Measurements from ENCODE around the gene C1GALT1.

Gene C1GALT1

DNA sequence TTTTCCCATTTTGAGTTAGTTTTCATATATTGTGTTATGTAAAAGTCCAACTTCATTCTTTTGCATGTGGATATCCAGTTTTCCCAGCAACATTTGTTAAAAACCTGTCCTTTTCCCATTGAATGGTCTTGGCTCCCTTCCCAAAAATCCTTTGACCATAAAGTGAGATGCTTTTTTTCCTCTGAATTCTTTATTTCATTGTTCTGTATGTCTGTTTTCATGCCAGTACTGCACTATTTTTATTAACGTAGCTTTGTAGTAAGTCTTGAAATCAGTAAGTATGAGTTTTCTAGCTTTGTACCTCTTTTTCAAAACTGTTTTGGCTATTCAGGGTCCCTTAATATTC is 20.0 kb downstream of the C1GALT1 start:
- no peak overlapping the region for H3K4me3 ChIP-seq (ENCODE audit: low read depth, low read length)
- no peak for DNase-seq (ENCODE audit: low read depth)
- TF ChIP-seq, protein P1, sequence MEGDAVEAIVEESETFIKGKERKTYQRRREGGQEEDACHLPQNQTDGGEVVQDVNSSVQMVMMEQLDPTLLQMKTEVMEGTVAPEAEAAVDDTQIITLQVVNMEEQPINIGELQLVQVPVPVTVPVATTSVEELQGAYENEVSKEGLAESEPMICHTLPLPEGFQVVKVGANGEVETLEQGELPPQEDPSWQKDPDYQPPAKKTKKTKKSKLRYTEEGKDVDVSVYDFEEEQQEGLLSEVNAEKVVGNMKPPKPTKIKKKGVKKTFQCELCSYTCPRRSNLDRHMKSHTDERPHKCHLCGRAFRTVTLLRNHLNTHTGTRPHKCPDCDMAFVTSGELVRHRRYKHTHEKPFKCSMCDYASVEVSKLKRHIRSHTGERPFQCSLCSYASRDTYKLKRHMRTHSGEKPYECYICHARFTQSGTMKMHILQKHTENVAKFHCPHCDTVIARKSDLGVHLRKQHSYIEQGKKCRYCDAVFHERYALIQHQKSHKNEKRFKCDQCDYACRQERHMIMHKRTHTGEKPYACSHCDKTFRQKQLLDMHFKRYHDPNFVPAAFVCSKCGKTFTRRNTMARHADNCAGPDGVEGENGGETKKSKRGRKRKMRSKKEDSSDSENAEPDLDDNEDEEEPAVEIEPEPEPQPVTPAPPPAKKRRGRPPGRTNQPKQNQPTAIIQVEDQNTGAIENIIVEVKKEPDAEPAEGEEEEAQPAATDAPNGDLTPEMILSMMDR (IDR thresholded peaks at IDR 0.05; ENCODE audit: low read depth, low read length, missing control alignments): no peak

DNA sequence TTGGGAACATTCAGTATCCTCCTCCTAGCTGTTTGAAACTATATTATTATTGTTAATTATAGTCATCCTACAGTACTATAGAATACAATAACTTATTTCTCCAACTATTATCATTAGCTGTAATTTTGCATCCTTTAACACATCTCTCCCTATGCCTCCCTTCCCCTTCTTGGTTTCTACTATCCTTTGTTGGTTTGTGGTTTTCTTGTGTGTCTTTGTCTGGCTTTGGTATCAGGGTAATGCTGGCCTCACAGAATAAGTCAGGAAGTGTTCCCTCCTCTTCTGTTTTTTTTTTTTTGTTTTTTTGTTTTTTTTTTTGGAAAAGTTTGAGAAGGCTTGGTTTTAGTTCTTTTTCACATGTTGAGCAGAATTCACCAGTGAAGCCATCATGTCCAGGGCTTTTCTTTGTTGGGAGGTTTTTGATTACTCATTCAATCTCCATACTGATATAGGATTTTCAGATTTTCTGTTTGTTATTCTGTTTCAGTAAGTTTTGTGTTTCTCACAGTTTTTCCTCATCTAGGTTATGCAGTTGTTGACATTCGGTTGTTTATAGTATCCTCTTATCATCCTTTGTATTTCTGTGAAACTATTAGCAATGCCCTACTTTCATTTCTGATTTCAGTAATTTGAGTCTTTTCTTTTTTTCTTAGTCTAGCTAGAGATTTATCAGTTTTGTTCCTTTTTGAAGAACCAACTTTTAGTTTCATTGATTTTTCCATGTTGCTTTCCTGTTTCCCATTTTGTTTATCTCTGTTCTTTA is 21.6 kb downstream of the C1GALT1 start:
- TF ChIP-seq, protein P1 (IDR thresholded peaks at IDR 0.05; ENCODE audit: low read depth, low read length, missing control alignments): no peak
- DNase-seq (ENCODE audit: low read depth): no peak
- no peak overlapping the region for H3K4me3 ChIP-seq (ENCODE audit: low read depth, low read length)

DNA sequence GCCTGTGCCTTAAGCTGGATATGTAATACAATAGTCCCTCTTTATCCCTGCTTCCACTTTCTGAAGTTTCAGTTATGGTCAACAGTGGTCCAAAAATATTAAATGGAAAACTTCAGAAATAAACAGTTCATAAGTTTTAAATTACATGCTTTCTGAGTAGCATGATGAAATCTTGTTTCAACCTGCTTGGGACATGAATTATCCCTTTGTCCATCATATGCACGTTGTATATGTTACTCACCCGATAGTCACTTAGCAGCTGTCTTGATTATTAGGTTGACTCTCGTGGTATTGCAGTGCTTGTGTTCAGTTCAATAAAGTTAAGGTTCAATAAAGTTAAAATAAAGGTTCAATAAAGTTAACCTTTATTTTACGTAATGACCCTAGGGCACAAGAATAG is 25.5 kb downstream of the C1GALT1 start:
- no peak overlapping the region for H3K4me3 ChIP-seq (ENCODE audit: low read depth, low read length)
- TF ChIP-seq, protein P1 (IDR thresholded peaks at IDR 0.05; ENCODE audit: low read depth, low read length, missing control alignments): no peak
- no peak for DNase-seq (ENCODE audit: low read depth)

DNA sequence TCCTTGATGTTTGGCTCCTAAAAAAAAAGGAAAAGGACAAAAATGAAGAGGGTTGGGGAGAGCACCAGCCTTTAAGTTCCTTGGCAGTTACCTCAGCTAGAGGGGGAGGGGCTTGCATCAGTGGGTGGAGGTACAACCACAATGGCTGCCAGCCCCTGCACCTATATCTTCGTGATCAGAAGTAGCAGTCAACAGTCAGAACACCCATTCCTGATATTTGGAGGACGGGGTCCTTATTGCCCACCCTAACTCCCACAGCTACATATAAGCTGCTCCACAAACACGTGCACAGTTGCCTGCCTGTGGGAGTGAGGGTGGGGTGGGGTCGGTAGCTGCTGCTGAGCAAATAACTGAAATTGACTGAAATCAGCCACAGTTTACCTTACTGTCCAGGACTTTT is 26.2 kb downstream of the C1GALT1 start:
- TF ChIP-seq, protein P1 (IDR thresholded peaks at IDR 0.05; ENCODE audit: low read depth, low read length, missing control alignments): no peak
- no peak overlapping the region for H3K4me3 ChIP-seq (ENCODE audit: low read depth, low read length)
- no peak for DNase-seq (ENCODE audit: low read depth)

DNA sequence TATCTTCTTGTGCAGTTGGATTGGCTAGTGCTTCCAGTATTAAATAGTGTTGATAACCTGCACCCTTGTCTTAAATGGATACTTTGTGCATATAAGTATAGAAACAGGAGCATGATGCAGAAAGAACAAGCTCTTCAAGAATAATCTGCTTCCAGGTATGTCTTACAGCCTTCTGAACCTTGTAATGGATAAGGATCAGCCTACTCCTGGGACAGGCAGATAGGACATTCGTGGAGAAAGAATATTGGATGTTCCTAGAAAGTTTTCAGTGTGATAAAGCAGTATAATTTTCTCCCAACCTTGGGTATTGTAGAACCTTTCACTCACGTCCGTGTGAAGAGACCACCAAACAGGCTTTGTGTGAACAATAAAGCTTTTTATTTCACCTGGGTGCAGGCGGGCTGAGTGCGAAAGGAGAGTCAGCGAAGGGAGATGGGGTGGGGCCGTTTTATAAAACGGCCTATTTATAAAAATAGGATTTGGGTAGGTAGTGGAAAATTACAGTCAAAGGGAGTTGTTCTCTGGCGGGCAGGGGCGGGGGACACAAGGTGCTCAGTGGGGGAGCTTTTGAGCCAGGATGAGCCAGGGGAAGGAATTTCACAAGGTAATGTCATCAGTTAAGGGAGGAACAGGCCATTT is 27.2 kb downstream of the C1GALT1 start:
- no peak overlapping the region for H3K4me3 ChIP-seq (ENCODE audit: low read depth, low read length)
- no peak for DNase-seq (ENCODE audit: low read depth)
- TF ChIP-seq, protein P1 (IDR thresholded peaks at IDR 0.05; ENCODE audit: low read depth, low read length, missing control alignments): no peak

DNA sequence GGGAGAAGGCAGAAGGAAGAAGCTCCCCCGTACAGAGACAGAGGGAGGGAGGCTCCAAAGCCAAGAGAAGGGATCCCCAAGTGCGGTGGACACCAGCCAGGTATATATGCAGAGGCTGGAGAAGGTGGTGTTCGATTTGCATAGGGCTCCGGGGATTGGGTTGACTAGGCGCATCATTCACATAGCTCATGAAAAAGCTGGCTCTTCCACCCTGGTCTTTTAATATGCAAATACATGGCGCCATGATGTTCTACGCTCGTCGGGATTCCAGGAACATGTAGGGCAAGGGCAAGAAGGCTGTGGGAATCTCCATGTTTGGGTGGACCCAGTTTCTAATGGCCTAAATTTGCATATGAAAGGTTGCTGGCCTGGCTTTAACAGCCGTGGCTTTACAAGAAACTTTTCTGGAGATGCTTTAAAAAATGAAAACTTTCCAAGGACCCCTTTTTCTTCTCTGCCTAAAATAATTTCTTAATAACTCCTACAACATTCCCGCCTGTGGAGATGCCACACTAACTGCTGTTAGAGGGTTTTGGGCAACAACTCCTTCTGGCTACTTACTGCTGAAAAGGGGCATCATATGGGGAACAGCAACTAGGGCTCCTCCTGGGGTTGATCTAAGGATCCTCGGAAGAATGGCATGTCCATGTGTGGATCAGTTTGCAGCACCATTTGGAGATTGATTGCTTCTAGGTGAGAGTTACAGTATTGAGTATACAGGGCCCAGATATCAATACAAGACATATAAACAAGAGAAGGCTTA is 28.3 kb downstream of the C1GALT1 start:
- H3K4me3 ChIP-seq (ENCODE audit: low read depth, low read length): no peak overlapping the region
- no peak for DNase-seq (ENCODE audit: low read depth)
- TF ChIP-seq, protein P1 (IDR thresholded peaks at IDR 0.05; ENCODE audit: low read depth, low read length, missing control alignments): no peak
